Muscle of back (tissue), 11 donors: ENCODE data around the gene HOXA13. TPM values are rescaled to one million over a fixed set of nuclear protein-coding genes. Genes with fewer than 3 reads are reported as not detected.

Experiments
- DNase-seq, 3 donors: peaks; one replicate each; pipeline versions ENCODE4 v3.0.0 to v3.0.0-alpha.2; 2013
- polyA plus RNA-seq, 10 donors: library from polyadenylated mRNA; unstranded; fragments of 120-200 nt; gene quantifications; one replicate each; pipeline ENCODE4 v1.2.1, GENCODE V29; 2013; ENCODE audit not compliant: insufficient read length in 10 of 10

The HOXA13 gene
- polyA plus RNA-seq, 10 donors, result 0.20 to 0.41 TPM; not detected in 8

GRCh38 chr7:27208998-27209397 lies 9.1 kb upstream of the HOXA13 start:
- no peak for DNase-seq

GRCh38 chr7:27207348-27207985 lies 7.6 kb upstream of the HOXA13 start:
- no peak for DNase-seq

- peak in 1 of 3 donors; percentile 67 for DNase-seq
Measured at GRCh38 chr7:27205325-27206280, 5.7 kb upstream of the HOXA13 start.

DNA sequence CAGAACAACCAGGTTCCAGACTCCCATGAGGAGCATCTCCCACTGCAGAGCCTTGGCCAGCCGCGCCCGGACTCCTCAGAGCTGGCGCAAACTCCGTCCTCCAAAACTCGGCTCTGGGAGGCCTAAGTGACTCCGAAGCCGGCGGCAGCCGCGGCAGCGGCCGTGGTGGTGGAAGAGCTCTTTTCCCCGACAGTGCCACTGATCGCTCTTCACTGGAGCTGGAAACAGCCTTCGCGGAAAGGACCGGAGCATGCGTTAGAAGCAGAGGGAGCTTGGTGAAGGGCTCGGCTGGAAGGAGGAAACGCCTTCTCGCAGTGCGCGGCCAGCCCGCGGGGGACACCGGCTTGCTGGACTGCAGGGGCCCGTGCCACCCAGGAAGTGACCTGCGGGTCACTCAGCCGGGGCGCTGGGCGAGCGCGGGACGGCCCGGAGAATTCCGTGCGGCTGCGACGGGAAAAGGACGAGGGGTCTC lies 5.0 kb upstream of the HOXA13 start:
- DNase-seq, result no peak

DNA sequence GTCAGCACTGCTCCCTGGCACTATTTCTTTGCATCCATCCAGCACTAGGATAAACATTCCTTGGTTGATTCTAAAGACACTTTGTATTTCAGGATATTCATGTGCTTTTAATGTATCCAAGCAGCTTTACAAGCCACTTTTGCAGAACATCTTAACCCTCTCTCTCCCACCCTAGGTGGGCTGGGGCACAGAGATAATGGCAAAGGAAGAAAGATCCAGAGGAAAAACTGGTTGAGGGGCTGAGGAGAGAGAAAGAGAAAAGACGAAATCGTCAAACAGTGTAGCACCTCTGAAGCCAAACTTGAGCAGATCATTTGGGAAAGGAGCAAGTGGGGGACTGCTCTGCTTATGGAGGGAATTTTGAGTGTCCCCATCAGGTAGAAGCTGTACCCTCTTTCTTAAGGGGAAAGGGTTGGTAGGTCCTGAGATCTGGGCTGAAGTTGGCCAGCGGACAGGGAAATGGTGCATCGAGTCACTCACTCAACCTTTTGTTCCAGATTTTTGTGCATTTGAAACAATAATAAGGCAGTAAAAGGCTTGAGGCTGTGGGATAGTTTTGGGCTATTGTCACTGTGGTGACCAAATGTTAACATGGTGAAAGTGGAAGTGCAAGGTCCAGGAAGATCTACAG lies 4.2 kb upstream of the HOXA13 start:
- peak in 1 of 3 donors; percentile 34 for DNase-seq

DNA sequence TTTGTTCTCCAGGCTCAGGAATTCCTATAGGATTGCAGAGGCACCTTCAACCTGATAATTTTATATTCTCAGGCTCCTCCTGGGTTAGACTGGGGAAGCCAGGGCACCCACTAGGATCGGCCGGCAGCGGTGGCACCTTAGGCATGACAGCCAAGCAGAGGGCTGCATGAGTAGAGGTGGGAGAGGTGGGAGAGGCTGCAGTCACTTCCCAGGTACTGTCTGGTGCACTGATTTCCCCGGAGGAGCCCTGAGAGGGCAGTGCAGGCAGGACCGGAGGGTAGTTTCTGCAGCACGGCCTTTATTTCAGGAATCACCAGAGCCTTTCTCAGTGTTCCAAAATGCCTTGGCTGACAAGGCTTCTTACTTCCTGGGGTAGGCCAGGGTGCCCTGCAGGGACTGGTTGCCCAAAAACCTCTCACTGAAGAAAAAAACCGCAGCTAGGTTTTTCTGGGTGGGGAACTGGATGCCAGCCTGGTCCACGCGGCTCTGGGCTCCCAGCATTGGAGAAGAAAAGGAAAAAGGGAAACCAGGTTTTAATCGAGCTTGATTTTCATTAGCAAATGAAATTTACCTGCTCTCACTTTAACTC lies 3.6 kb upstream of the HOXA13 start:
- DNase-seq, result peak in 1 of 3 donors; percentile 37

GRCh38 chr7:27202862-27203134 lies 2.9 kb upstream of the HOXA13 start:
- DNase-seq, result no peak

DNA sequence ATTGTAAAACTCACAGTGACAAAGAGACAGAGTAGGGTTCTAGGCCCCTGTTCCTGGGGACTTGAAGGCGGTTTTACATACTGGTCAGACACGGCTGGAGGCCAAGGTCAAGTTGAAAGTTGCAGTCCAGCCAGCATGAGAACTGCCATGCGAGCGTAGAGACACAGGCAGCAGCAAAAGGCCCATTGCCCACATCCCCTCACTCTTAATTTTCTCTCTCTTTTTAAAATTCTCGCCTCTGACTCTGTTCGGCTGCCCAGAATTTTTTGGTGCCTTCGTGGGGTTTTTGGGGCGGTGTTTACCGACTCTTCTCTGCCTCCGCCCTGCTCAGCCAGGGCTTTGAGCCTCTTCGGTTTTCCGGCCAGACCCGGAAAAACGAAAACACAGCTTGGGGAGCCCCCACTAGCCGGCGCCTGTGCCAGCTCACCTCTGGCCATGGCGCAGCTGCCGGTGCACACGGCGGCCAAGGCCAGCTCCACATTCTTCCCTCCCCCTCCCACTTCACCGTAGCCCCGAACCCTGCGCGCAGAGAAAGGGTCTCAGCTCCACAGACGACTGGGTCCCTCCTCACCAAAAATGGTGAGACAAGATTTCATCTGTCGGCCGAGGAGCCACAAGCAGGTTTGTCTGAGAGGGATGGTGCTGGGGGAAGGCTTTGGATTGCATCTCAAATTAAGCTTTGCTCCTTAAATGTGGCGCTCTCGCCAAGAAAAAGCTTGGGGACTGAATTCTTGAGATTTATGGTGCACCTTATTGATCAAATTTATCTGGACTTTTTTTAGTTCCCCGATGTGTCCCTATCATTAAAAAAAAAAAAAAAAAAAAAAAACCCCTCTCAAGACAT lies 2.3 kb upstream of the HOXA13 start:
- peak in 1 of 3 donors; percentile 69 for DNase-seq

GRCh38 chr7:27201580-27202017 lies 1.7 kb upstream of the HOXA13 start:
- no peak for DNase-seq

GRCh38 chr7:27200761-27201579 lies 1.1 kb upstream of the HOXA13 start:
- peak in 1 of 3 donors; percentile 62 for DNase-seq

DNA sequence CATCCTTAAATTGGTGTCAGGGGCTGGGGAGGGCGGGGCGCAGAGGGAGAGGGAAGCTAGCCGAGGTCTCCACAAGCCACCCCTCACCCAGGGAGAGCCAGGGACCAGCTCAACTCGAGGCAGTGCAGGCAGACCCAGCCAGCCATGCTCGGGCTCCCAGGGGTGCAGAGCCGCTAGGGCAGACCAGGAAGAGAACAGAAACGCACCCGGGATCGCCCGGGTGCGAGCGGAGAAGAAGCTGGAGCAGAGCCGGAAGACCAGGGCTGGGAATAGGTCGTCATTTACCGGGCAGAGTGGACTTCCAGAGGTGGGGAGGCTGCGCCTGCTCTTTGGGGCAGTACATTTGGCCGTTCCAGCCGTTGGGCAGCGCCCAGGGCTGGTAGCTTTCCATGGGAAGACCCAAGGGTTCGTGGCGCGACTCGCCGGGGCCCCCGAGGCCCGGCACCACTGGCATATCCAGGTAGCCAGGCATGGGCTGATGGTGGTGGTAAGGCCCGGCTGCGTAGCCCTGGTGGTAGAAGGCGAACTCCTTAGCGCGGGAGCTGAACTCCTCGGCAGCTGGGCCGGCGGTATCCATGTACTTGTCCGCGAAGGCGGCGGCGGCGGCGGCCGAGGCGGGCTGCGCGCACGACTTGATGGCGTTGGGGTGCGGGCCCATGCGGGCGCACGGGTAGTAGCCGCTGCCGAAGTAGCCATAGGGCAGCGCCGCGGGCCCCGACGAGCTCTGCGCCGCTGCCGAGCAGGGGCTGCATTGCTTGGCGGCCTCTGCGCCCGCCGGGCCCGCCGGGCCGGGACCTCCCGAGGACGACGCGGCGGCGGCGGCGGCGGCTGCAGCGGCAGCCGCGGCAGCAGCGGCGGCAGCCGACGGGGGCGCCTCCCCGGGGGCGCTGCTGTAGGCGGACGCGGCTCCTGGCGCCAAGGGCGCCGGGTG lies 755 bp downstream of the HOXA13 start:
- peak in 1 of 3 donors; percentile 79 for DNase-seq

DNA sequence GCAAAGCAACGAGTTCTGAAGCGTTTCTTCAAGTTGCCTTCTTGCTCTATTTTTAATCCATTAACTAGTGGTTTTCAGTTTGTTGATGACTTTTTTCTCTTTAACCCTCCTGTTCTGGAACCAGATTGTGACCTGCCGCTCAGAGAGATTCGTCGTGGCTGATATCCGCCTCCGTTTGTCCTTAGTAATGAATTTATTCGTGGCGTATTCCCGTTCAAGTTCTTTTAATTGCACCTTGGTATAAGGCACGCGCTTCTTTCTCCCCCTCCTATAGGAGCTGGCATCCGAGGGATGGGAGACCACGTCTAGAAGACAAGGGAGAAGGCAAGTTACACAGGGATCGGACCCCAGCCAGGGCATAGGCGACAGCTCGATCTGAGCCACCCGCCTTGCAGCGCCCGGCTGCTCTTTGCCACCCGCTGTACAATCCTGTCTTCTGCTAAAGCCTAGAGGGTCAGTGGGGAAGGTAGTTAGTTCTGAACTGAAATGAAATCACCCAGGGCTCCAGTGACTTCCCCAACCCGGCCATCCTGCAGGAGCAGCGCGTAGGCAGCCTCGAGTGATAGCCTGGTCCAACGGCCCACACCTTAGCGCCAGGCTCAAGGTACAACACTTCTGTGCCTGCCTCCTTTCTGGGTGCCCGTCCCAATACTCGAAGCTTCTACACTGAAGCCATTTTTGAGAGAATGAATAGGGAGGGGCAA lies 1.6 kb downstream of the HOXA13 start:
- DNase-seq, result peak in 1 of 3 donors; percentile 73

GRCh38 chr7:27197137-27198042 lies 2.5 kb downstream of the HOXA13 start:
- DNase-seq, result peak in 1 of 3 donors; percentile 83

- peak; percentile 72 to 92 (median 84) for DNase-seq
Measured at GRCh38 chr7:27196287-27196767, 3.6 kb downstream of the HOXA13 start.

DNA sequence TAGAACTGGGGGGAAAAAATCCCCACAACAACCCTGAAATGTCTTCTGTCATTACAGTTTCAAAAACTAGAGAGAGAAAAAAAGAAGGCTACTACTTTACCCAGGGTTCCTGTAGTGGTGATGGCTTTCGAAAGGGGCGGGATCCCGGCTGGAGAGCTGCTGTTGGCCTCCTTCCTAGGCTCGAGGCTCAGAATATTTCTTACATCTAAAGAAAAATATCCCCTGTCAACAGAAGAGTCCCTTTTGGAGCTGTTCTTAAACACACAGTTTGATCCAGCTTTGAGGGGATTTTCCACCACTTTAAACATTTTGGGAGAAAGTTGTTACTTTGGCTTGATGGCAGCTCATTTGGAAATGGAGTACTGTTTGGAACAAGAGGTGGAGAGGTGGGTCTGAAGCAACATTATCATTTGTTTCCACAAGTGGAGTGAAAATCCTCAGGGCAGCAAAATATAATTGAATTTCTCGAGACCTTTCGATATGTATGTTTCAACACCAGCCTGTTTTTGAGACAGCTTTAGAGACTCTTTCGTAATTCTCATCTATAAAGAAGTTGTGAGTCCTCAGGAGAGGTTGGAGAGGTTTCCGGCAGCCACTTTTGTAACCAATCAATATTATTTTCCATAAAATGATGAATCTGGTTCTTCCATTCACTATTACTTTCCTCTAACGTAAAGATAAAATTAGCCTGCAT lies 5.1 kb downstream of the HOXA13 start:
- peak in 2 of 3 donors; percentile 6 to 42 for DNase-seq

DNA sequence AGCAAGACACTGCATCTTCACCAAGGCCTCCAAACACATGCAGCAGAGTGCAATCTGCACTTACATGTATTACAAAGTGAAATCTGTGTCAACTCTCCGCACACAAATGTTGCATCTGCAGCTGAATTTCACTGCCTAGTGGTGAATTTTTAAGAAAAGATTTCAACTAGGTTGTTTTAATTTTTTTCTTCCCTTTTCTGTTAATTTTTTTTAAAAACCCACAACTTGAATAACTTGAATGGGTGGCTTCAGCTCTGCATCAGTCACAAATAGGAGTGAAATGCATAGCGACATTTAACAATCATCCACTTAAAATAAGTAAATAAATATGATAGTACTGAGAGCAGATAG lies 5.9 kb downstream of the HOXA13 start:
- DNase-seq, result no peak
